Endothelial cell of umbilical vein (primary cell): ENCODE results near the gene EARS2.

Source experiments
- EZH2 ChIP-seq: IDR thresholded peaks from 2 replicates; pipeline ENCODE4 v1.6.1; 2012; ENCODE audit warnings: borderline replicate concordance, low read depth, mild to moderate bottlenecking, moderate library complexity, low read length, inconsistent platforms; ENCODE audit not compliant: severe bottlenecking
- FOS ChIP-seq: IDR thresholded peaks from 2 replicates; pipeline ENCODE4 v1.6.1; 2011; ENCODE audit warnings: mild to moderate bottlenecking, low read length, moderate library complexity, borderline replicate concordance; ENCODE audit not compliant: insufficient read depth
- JUN ChIP-seq: IDR thresholded peaks from 2 replicates; pipeline ENCODE4 v1.6.1; 2011; ENCODE audit warnings: borderline replicate concordance, low read depth; ENCODE audit not compliant: insufficient read length, insufficient read depth
- MAX ChIP-seq: IDR thresholded peaks from 2 replicates; pipeline ENCODE4 v1.6.1; 2011; ENCODE audit not compliant: insufficient read depth, insufficient read length
- MYC ChIP-seq: IDR thresholded peaks from one replicate; pipeline ENCODE4 v1.6.1; 2011; ENCODE audit warnings: mild to moderate bottlenecking, low read depth, low read length
- POLR2A ChIP-seq: IDR thresholded peaks from 2 replicates; pipeline ENCODE4 v1.6.1; 2012; ENCODE audit warnings: low read depth, mild to moderate bottlenecking, control low read depth, low read length
- POLR2AphosphoS5 ChIP-seq: IDR thresholded peaks from 2 replicates; pipeline ENCODE4 v1.6.1; 2012; ENCODE audit warnings: low read depth, mild to moderate bottlenecking, control low read depth, low read length, moderate library complexity; ENCODE audit not compliant: insufficient read depth
- TF ChIP-seq, protein P1 (sequence below), 2 donors: IDR thresholded peaks; 1 replicate in 1 of 2; 2 replicates in 1 of 2; pipeline ENCODE4 v1.5.1; 2011; ENCODE audit warnings: low read length in 2 of 2, mild to moderate bottlenecking in 2 of 2, moderate library complexity in 2 of 2, control low read depth in 1 of 2, inconsistent platforms in 1 of 2, low read depth in 1 of 2; ENCODE audit not compliant: insufficient read depth in 1 of 2; ENCODE audit errors: extremely low read depth in 1 of 2

- TF ChIP-seq POLR2A (no peak), FOS (no peak), EZH2 (no peak), MAX (no peak), MYC (no peak), POLR2AphosphoS5 (no peak), JUN (no peak)
- TF ChIP-seq, protein P1, sequence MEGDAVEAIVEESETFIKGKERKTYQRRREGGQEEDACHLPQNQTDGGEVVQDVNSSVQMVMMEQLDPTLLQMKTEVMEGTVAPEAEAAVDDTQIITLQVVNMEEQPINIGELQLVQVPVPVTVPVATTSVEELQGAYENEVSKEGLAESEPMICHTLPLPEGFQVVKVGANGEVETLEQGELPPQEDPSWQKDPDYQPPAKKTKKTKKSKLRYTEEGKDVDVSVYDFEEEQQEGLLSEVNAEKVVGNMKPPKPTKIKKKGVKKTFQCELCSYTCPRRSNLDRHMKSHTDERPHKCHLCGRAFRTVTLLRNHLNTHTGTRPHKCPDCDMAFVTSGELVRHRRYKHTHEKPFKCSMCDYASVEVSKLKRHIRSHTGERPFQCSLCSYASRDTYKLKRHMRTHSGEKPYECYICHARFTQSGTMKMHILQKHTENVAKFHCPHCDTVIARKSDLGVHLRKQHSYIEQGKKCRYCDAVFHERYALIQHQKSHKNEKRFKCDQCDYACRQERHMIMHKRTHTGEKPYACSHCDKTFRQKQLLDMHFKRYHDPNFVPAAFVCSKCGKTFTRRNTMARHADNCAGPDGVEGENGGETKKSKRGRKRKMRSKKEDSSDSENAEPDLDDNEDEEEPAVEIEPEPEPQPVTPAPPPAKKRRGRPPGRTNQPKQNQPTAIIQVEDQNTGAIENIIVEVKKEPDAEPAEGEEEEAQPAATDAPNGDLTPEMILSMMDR (IDR thresholded peaks at IDR 0.05; ENCODE audit: extremely low read depth in 1 of 2, insufficient read depth in 1 of 2, low read depth in 1 of 2, low read length in 2 of 2): no peak
Observed at GRCh38 chr16:23516366-23517137, 40.6 kb downstream of the EARS2 start.
